Transverse colon (tissue), 3 donors: ENCODE results near the gene ADK.

ENCODE experiments used
- CTCF ChIP-seq, 5 experiments: fragments of 200-600 bp in 3 of 5; fragments of 450-650 bp in 2 of 5; sonication (generic) in 3 of 5; IDR thresholded peaks; 1 replicate in 2 of 5; 2 replicates in 3 of 5; pipeline ENCODE4 v1.5.1; 2016 to 2017; ENCODE audit warnings: antibody characterized with exemption in 5 of 5, inconsistent platforms in 3 of 5, mild to moderate bottlenecking in 2 of 5, moderate library complexity in 1 of 5
- POLR2A ChIP-seq: fragments of 450-650 bp; IDR thresholded peaks from one replicate; pipeline ENCODE4 v1.6.1; 2016; ENCODE audit warnings: antibody characterized with exemption, mild to moderate bottlenecking, moderate library complexity

GRCh38 chr10:74548676-74549075, 397.7 kb downstream of the ADK start:
- TF ChIP-seq CTCF (IDR thresholded peaks at IDR 0.05) (no peak), POLR2A (no peak)
